ENCODE measurements around the gene GDPD4. TPM values are rescaled to one million over a fixed set of nuclear protein-coding genes. Genes with fewer than 3 reads are reported as not detected.

GDPD4 gene
- total and polyA plus RNA-seq, 9 of the 15 experiments (the other 6 are each of a cell fraction or from before 2014, with no cell fraction given) = 0.40 TPM; not detected in 8

GRCh38 chr11:77191823-77192495, 109.5 kb downstream of the GDPD4 start (continued):
- TF ChIP-seq RREB1 (CRISPR knock-in tag; IDR thresholded peaks at IDR 0.05) (no peak), FOXM1 (IDR thresholded peaks at IDR 0.05; ENCODE audit: low read depth) (no peak), FOXM1 (CRISPR knock-in tag; IDR thresholded peaks at IDR 0.05; ENCODE audit: low read depth) (peak; percentile 45; the same call in 1 of the 2 replicates), ZNF444 (CRISPR knock-in tag; IDR thresholded peaks at IDR 0.05) (no peak), ZC3H11A (IDR thresholded peaks at IDR 0.05; ENCODE audit: low read depth, low read length) (no peak), NCOA1 (IDR thresholded peaks at IDR 0.05; ENCODE audit: low read depth) (no peak), NFXL1 (CRISPR knock-in tag; IDR thresholded peaks at IDR 0.05) (no peak), DNMT1 (IDR thresholded peaks at IDR 0.05) (no peak), ZNF384 (IDR thresholded peaks at IDR 0.05; ENCODE audit: low read depth, low read length) (no peak), ELK3 (CRISPR knock-in tag; IDR thresholded peaks at IDR 0.05) (no peak), ID3 (CRISPR knock-in tag; IDR thresholded peaks at IDR 0.05) (no peak), ID3 (tag; IDR thresholded peaks at IDR 0.05) (0 out of 2 replicates have a peak, but pooled peaks have one; percentile 33), BRF1 (IDR thresholded peaks at IDR 0.05; ENCODE audit: borderline replicate concordance, extremely low read depth, insufficient read length) (no peak), ZHX1 (conservative IDR thresholded peaks at IDR 0.05; ENCODE audit: low read length) (no peak; the same call in 1 of the 2 replicates), RBM17 (IDR thresholded peaks at IDR 0.05; ENCODE audit: borderline replicate concordance, low read depth, low read length) (no peak), EP300 (IDR thresholded peaks at IDR 0.05; ENCODE audit: low read length) (no peak)
